Fibroblast of upper back skin (primary cell): Measurements from ENCODE around the gene ATRN.

Source experiments
- DNase-seq: peaks from one replicate; pipeline ENCODE4 v3.0.0-alpha.2; 2013

ATRN gene

GRCh38 chr20:3679749-3680700 is 209.2 kb downstream of the ATRN start:
- DNase-seq, result peak; percentile 86

- DNase-seq, result no peak
Measured at GRCh38 chr20:3680701-3681351, 210.0 kb downstream of the ATRN start.

- DNase-seq, result no peak
Measured at GRCh38 chr20:3681352-3681930, 210.6 kb downstream of the ATRN start.

- DNase-seq, result peak; percentile 23
Measured at GRCh38 chr20:3681931-3682781, 211.3 kb downstream of the ATRN start, which contains the start of gene ADAM33. TSS of gene ADAM33 (minus strand) at chr20:3682010. CDS start at chr20:3682004, 6 bp downstream.

GRCh38 chr20:3685341-3685740 is 214.5 kb downstream of the ATRN start:
- DNase-seq, result no peak

GRCh38 chr20:3686421-3686820 is 215.6 kb downstream of the ATRN start:
- DNase-seq, result no peak

- DNase-seq, result peak; percentile 93
Measured at GRCh38 chr20:3686867-3687321, 216.1 kb downstream of the ATRN start.

- peak; percentile 70 for DNase-seq
Measured at GRCh38 chr20:3687655-3688054, 216.8 kb downstream of the ATRN start.

GRCh38 chr20:3689978-3690377 is 219.2 kb downstream of the ATRN start:
- DNase-seq, result no peak

- DNase-seq, result no peak
Measured at GRCh38 chr20:3690413-3690812, 219.6 kb downstream of the ATRN start.

- no peak for DNase-seq
Measured at GRCh38 chr20:3691306-3691705, 220.5 kb downstream of the ATRN start.

- DNase-seq, result no peak
Measured at GRCh38 chr20:3691897-3692296, 221.1 kb downstream of the ATRN start.

- DNase-seq, result no peak
Measured at GRCh38 chr20:3692706-3693294, 222.0 kb downstream of the ATRN start.

GRCh38 chr20:3693376-3693775 is 222.6 kb downstream of the ATRN start:
- no peak for DNase-seq

- no peak for DNase-seq
Measured at GRCh38 chr20:3694864-3695263, 224.0 kb downstream of the ATRN start.

GRCh38 chr20:3696200-3696599 is 225.4 kb downstream of the ATRN start:
- DNase-seq, result no peak

GRCh38 chr20:3696745-3697587 is 226.1 kb downstream of the ATRN start:
- no peak for DNase-seq

- DNase-seq, result no peak
Measured at GRCh38 chr20:3697588-3698305, 226.9 kb downstream of the ATRN start.

- no peak for DNase-seq
Measured at GRCh38 chr20:3698591-3699001, 227.8 kb downstream of the ATRN start.

- DNase-seq, result no peak
Measured at GRCh38 chr20:3699037-3699436, 228.2 kb downstream of the ATRN start.
